NOMO-1 (cell line): ENCODE results near the gene SLC35E1.

Source experiments
- DNase-seq, 2 experiments: peaks; one replicate each; lab custom pipeline; 2025; ENCODE audit not compliant: unreplicated experiment in 2 of 2; lab: John Stamatoyannopoulos, UW

Gene SLC35E1

DNA sequence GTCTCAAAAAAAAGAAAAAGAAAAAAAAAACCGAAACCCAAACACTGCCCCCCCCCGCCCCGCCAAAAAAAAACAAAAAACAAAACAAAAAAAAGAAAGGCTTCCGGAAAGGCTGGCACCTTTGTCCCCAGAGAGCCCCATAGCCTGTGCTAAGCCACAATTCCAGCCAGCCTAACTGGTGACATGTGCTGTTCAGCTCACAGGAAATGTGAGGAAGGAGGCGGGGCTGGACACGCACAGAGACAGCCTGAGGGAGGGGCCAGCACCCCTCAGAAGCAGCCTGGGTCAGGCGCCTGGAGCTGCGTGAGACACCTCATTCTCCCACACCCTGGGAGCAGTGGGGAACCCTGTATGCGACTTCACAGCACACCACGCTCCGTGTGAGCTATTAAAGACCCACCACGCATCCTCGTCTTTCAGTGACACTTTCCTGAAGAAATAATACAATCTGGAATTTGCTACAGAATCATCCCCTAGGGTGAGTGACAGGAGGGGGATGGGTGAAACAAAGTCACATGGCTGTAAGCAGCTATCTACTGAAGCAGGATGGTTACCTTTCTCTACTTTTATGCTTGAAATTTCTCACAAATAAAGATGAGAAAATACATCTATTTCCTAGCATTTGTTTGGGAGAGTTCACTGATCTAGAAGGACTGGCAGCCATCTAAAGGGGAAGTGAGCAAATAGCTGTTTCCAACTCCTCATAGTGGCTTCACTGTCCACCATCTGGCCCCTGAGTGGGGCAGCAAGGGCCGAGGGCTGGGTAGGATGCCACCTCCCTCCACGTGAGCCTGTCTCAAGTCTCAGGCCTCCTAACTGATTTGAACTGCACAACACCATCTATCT, 12.3 kb upstream of the SLC35E1 start:
- peak; percentile 61 to 70 for DNase-seq

DNA sequence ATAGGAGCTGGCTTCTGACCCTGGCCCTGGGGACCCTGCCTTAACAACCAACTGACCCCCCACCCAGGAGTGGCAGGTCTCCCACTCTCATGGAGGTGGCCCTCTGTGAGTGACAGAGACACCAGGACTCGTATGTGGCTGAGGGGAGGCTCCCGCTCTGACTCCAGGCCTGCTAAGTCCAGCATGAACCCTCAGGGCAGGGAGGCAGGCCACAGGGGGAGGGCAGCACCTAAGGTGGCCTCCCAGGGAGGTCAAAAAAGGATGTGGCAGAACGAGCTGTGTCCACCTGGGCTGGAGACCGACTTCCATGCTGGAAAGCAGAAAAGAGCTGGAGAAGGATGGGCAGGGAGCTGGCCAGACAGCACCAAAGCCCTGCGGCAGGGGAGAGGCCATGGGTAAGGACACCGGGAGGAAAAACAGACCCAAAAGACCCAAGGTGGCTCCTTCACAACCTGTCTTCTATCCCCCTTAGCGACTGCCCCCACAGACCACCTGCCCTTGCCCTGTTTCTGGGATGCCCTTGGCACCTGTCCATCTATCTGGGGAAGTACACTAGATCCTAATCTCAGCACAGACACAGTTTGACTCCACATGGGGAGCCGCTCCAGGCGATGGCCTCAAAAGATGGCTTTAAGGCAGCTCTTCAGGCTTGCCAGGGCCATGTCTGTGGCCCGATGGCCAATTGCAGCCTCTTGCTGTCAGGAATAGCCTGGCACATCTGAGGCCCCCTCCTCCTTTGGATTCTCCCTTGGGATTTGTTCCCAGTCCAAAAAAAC, 10.5 kb upstream of the SLC35E1 start:
- no peak for DNase-seq

DNA sequence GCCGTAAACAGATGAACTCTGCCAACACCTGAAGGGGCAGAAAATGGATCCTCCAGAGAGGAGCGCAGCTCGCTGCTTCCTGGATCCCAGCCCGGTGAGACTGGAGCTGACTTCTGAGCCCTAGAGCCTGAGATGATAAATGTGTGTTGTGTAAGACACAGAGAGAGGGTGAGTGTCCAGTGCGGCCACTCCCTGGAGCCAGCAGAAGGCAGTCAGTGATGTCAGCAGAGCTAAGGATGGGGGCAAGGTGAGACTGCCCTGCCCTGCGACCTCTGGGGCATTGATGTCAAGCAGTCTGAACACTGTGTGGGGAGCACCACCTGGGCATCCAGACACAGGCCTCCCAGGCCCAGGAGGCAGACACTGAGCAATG, 9.7 kb upstream of the SLC35E1 start:
- DNase-seq, result no peak

DNA sequence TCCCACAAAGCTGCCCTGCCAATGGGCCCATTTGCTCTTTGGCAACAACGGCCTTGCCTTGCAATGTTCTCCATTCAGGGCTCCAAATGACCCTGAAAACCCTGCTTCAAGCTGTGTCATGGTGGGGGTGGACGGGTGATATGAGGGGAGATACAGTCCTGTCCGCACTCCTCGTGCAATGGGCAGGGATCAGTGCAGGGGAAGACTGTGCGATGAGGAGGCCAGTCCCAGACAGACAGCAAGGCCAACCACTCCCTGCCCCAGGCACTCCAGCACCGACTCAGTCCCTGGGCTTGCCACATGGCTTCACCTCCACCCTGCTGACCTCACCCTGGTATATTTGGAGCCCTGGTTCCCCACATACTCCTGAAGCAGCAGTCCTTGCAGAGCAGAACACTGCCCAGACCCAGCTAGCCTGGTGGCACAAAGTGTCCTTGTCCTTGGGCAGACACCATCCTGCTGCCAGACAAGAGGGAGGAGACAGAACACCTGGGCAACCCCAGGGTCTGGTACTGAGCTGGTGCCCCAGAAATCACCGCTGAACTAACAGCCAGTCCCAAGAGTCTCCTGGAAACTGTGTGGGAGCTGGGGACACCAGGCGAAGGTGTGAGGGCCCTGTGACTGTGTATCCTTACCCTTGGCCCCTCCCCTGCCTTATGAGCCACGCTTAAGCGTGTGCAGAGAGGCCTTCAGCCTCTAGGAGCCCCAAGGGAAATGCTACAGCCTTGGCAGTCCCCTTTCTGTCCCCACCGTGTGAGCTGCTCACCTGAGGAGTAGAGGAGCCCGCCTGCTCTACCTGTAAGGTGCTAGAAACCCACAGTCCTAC, 9.1 kb upstream of the SLC35E1 start:
- DNase-seq, result no peak

DNA sequence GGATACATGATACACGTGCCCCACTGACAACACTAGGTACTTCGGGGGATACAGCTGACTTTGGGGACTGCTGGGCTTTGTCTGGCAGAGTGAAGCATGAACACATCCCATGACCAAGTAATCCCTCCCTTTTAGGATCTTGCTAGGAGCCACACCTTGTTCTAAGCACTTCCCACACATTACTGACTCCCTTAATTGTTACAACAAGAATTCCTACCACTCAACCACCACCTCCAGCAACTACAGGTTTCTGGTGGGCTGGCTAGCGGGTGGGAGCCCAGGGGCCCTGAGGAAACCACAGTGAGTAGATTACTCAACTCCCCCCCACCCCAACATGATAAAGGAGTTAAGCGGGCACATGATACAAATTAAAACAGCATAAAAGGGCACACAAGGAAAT, 7.2 kb upstream of the SLC35E1 start:
- no peak for DNase-seq

DNA sequence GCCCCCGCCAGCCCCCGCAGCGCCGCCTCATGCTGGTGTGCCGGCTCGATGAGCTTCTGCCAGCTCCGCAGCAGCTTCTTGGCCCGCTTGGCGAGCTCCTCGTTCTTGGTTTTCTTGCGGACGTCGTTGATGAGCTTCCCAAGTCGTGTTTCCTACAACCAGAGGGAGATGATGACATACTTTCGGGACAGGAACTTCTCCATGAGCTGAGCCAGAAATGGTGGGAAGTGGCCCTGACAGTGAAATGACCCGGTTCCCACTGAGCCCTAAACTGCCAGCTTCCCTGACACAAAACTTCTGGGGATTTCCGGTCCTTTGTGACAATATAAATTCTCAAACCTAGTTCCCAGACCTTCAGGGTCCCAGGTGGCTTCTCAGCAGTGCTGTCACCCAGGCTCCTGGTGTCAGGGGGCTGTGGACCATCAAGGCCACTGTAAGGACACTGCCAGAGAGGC, 5.3 kb upstream of the SLC35E1 start:
- no peak for DNase-seq

DNA sequence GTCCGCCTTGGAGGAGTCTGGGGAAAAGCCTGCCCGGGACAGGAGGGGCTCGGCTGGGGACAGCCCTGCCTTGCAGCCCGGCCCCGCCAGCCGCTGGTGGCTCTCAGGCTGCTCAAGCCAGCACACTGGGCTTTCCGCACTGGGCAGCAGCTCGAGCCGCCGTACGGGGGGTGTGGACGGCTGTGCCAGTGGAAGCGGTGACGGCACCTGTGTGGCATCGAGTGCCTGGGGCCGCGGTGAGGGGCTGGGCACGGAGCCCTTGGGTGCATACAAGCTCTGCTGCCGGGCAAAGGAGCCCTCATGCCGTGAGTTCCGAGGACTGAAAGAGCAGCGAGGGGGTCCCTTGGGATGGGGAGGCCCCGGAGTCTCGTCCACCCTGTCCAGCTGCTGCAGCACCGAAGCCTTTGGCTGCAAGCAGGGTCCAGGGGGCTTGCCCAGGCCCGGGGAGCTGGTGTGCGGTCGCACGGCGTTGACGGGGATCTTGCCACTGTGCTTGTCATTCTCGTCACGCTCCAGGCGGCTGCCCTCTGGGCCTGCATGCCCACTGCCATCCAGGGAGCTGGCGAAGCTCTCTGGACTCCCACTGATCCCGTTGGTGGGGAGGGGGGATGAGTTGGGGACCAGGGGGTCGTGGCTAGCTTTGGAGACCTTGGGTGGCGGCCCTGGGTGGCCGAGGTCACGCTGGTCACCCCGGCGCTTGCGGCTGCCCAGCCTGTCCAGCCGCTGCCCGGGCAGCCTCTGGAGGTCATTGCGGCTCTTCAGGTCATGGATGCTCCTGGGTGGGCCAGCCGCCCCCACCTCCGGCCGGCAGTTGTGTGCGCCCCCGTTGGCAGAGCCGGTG, 4.7 kb upstream of the SLC35E1 start:
- no peak for DNase-seq

DNA sequence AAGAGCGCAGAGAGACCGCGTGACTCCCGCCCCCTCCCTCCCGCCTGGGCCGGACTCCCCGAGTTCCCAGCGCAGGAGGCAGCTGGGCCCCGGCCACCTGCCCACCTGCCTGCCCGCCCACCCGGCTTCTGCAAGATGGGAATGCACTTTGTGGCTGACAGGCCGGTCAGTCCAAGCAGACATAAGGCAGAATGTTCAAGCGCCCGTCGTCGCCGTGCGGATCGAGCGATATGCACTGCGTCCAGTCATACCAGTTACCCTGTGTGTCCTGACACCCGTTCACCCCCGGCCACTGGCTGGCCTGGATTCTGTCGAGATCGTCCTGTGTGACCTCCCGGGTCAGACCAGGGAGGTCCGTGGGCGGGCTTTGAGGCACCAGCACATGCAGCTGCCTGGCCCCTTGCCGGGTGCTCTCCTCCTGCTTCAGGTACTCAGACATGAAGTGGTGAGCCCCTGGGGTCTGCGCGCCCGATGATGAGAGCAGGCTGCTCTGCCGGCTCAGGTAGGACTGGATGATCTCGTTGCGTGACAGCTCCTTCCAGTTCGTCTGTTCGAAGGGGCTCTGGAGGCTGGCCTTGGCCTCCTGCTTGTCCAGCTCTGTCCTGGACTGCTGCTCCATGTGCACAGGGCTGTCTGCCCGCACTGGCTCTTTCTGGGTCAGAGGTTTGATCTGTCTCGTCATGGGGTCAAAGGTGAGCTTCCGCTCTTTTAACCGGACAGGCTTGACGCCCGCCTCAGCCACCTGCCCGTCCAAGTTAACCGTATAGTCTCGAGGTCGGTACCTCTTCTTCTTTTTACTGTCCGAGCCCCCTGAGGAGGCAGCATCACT, 3.9 kb upstream of the SLC35E1 start:
- DNase-seq, result no peak

DNA sequence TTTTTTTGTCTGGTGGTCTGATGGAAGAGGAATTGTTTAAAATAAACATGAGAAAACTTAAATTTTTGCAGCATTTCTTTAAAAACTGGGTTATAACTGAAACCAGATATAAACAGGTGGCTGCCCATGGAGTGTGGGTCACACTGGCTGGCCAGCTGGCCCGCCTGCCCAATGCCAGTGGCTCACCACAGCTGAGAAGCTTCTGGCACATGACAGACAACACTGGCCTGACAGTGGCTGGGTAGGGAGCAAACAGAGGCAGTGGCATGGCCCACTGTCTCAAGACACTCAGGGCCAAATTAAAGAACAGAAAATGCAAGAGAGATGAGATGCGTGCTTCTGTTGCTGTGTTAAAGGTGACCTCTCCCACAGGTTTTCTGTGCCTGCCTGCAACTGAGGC, 3.1 kb upstream of the SLC35E1 start:
- no peak for DNase-seq

DNA sequence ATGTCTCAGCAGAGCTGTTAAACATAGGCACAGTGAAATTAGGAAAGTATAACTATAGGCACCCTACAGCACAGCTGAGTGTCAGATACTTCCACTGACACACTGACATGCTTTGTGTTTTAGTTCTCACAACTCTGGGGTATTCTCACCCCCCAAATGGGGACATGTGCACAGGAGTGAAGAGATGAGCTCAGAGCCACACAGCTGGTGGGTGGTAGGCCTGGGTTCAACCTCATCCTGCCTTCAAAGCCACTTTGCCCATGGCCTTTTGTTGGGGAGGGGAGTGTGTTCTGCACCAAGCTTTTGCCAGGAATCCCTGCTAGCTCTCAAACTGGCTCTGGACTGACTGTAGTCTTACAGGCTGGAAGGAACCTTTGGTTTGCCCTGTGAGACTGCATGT, 1.7 kb upstream of the SLC35E1 start:
- no peak for DNase-seq

DNA sequence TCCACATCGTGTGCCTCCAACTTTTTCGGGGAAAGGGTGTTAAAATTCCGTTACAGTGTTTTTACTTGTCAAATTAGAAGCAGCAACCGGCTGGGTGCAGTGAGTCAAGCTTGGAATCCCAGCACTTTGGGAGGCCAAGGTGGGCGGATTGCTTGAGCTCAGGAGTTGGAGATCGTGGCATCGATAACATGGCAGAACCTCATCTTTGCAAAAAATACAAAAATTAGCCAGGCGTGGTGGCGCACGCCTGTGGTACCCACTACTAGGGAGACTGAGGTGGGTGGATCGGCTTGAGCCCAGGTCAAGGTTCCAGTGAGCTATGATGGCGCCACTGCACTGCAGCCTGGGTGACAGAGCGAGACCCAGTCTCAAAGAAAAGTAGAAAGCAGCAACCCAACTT, 1.1 kb upstream of the SLC35E1 start:
- DNase-seq, result no peak

DNA sequence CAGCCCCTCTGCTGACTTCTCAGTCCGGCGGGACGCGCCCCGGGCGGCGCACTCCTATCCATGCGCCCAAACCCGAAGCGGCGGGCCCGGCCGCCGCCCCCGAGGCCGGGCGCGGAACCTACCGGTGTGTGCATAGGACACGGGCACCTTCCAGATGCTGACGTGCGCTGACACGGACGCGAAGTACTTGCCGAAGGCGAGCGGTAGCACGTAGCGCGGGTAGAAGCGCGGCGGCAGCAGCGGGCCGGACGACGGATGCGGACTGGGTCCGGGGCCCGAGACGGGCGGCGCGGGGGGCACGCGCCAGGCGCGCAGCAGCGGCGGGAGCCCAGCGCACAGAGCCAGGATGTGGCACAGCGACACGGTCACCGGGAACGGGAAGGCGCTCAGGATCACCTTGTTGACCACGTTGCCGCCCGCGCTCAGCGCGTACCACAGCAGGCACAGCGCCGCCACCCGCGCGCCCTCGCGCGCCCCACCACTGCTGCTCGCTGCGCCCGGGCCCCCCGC, 338 bp downstream of the SLC35E1 start:
- DNase-seq, result peak; percentile 32 to 43

DNA sequence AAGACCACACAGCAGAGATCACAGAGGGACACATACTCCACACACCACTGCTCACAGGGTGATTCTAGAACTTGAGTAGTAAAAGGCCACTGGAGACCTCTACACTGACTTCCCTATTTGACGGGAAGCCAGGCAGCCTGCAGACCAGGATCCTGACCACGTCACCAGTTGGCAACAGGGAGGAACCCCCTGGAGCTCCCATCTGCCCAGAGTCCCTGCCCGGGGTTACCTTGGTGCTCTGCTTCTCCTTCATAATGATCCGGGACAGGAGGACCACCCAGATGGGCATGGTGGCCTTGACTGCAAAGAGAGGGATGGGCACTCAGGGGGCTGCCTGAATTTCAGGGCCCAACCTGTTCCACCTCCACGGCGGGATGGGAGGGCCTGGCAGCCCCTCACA, 932 bp downstream of the SLC35E1 start:
- peak; percentile 8 to 15 for DNase-seq

DNA sequence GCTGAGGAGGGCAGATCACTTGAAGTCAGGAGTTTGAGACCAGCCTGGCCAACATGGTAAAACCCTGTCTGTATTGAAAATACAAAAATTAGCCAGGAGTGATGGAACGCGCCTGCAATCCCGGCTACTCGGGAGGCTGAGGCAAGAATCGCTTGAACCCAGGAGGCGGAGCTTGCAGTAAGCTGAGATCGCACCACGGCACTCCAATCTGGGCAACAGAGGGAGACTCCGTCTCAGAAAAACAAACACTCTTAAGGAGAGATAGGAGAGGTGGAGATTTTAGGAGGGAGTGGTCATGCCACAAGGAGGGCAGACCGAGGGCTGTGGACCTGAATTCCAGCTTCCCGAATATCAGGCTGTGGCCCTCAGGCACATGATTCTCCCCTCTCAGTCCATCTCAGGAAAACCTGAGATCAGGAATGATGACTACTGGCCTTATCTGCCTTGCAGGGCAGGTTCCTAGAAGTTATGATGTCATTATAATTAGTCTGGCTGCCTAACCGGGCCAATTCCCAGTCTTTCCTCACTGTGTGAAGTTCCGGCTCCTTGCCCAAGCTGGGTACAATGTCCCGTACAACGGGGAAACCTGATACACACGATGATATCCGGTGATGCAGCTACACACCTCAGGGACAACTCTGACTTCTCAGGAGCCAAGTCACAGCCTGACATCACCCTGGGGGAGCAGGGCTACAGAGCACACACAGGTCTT, 2.5 kb downstream of the SLC35E1 start:
- DNase-seq, result no peak

DNA sequence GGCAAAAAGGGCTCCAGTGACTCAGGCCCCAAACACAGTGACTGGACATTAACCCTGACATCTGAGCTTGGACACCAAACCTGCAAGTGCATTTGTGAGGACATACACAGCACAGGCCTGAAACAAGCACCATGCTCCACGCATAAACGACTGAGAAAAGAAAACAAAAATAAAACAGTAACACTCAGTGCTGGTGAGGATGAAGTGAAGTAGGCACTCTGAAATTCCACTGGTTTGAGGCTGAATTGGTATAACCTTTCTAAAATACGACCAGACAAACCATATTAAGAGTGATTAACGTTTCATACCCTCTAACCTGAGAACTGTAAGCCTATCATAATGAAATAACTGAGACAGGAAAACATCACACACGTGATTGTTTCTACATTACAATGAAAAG, 5.5 kb downstream of the SLC35E1 start:
- DNase-seq, result no peak

DNA sequence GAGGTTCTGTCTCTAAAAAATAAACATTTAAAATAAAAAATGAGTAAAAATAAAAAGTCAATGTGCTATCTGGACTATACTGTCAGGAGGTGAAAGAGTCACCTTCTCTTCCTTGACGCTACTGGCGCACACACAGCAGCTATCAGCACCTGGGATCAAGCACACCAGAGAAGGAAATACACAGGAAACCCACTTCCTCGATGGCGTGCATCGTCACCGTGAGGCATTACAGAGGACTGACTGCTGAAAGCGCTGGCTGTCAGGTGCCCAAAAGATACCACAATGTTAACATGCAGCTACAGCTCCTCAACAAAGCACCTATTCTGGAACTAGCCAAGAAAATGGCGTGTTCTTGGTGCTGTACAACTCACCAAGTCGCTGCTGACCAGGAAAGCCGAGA, 6.1 kb downstream of the SLC35E1 start:
- DNase-seq, result no peak

DNA sequence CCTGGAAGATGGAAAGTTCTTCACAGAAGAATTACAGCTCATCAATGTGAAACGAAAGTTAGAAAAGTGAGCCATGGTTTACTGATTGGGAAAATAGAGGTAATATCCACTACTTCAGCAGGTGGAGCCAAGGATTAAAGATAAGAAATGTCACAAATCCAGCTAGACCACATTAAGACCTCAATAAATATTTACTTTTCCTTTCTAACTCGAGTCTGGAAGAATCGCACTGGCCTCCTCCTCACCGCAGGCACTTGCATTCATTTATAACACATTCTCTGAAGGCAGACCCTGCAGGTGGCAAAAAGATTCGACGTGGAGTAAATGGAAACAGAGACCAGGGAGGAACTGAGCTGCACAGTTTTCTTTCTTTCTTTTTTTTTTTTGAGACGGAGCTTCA, 7.4 kb downstream of the SLC35E1 start:
- no peak for DNase-seq

DNA sequence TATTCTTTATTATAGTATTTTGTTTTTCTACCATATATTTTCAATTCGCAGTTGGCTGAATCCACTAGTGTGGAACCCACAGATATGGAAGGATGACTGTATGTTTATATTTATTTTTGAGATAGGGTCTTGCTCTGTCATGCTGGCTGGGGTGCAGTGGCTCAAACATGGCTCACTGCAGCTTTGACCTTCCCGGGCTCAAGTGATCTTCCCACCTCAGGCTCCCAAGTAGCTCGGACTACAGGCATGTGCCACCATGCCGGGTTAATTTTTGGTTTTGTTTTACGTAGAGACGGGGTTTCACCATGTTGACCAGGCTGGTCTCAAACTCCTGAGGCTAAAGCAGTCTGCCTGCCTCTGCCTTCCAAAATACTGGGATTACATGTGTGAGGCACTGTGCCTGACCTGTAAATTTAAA, 9.6 kb downstream of the SLC35E1 start:
- DNase-seq, result no peak

DNA sequence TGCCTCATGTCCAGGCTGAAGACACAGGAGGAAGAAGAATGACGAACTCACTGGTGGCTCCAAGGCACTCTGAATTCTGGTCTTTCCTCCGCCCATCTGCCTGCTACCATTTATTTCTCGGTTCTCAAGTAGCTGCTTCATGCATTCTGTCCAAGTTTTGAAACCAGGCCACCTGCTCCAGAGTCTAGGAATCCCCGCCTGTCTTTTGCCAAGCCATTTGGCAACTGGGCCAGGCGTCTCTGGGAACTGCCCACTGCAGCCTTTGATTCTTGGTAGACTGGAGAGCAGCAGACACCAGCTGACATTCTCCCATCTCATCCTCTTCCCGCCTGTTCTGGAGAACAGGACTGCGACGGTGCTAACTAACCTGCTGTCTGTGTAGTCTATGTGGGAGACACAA, 10.8 kb downstream of the SLC35E1 start:
- no peak for DNase-seq
